OCI-LY7 (cell line): ENCODE results near the gene IGFBP2. TPM values are rescaled to one million over a fixed set of nuclear protein-coding genes. Genes with fewer than 3 reads are reported as not detected.

ENCODE experiments used
- BruUV-seq: library from RNA; stranded (reverse); fragments of 400-500 nt; replicated peaks from 2 replicates; lab custom pipeline; 2021; lab: Mats Ljungman, UMichigan
- CTCF ChIA-PET: fragments of 300-600 bp; sonication (Branson Sonifier 250); formaldehyde crosslinking; loops from one replicate; lab custom pipeline; 2022; ENCODE audit warnings: antibody characterized with exemption; ENCODE audit not compliant: unreplicated experiment; lab: Charles Lee
- POLR2A ChIA-PET: fragments of 300-600 bp; sonication (Branson Sonifier 250); formaldehyde crosslinking; loops from one replicate; lab custom pipeline; 2022; ENCODE audit warnings: antibody characterized with exemption; lab: Charles Lee
- DNase-seq: peaks from one replicate; pipeline ENCODE4 v3.0.0-alpha.2; 2015; ENCODE audit warnings: low spot score
- H2AFZ ChIP-seq: fragments of 200-600 bp; sonication (generic), shearing (Covaris generic); 2 replicates; pipeline ENCODE4 v1.6.1; 2014; ENCODE audit warnings: mild to moderate bottlenecking, antibody characterized with exemption, low read length, moderate library complexity
- H3K27ac ChIP-seq: fragments of 200-600 bp; sonication (generic); 2 replicates; pipeline ENCODE4 v1.5.1; 2014; ENCODE audit warnings: mixed run types, low read depth, mild to moderate bottlenecking, moderate library complexity, low read length, inconsistent platforms; ENCODE audit not compliant: poor library complexity, severe bottlenecking
- H3K36me3 ChIP-seq: fragments of 200-600 bp; sonication (generic); 2 replicates; pipeline ENCODE4 v1.6.1; 2014; ENCODE audit warnings: mild to moderate bottlenecking, antibody characterized with exemption, low read length, moderate library complexity, mixed read lengths; ENCODE audit not compliant: insufficient read depth
- H3K4me1 ChIP-seq: fragments of 200-600 bp; sonication (generic); 2 replicates; pipeline ENCODE4 v1.5.1; 2014; ENCODE audit warnings: mild to moderate bottlenecking, low read length; ENCODE audit not compliant: insufficient read depth, poor library complexity, severe bottlenecking
- H3K4me2 ChIP-seq: fragments of 200-600 bp; sonication (generic); 2 replicates; pipeline ENCODE4 v1.6.1; 2014; ENCODE audit warnings: mild to moderate bottlenecking, low read length
- H3K4me3 ChIP-seq: fragments of 200-600 bp; sonication (generic); 2 replicates; pipeline ENCODE4 v1.5.1; 2014; ENCODE audit warnings: mild to moderate bottlenecking, low read depth, low read length; ENCODE audit not compliant: poor library complexity, severe bottlenecking
- H3K79me2 ChIP-seq: fragments of 200-600 bp; sonication (generic); 2 replicates; pipeline ENCODE4 v1.6.1; 2016; ENCODE audit warnings: low read depth, mild to moderate bottlenecking, low read length, moderate library complexity, mixed read lengths; ENCODE audit not compliant: insufficient read depth
- H3K9me2 ChIP-seq: fragments of 200-600 bp; sonication (generic); 2 replicates; pipeline ENCODE4 v1.6.1; 2016; ENCODE audit warnings: mild to moderate bottlenecking, low read length, mixed read lengths; ENCODE audit not compliant: insufficient read depth
- H3K9me3 ChIP-seq: fragments of 200-600 bp; sonication (generic); 2 replicates; pipeline ENCODE4 v1.6.1; 2014; ENCODE audit warnings: mild to moderate bottlenecking, mixed run types, low read length, mixed read lengths
- H4K20me1 ChIP-seq: fragments of 200-600 bp; sonication (generic); 2 replicates; pipeline ENCODE4 v1.6.1; 2014; ENCODE audit warnings: mild to moderate bottlenecking, antibody characterized with exemption, low read length, moderate library complexity, mixed read lengths; ENCODE audit not compliant: insufficient read depth
- CTCF ChIP-seq: fragments of 200-600 bp; sonication (generic); conservative IDR thresholded peaks from 2 replicates; pipeline ENCODE4 v1.5.1; 2014; ENCODE audit warnings: mild to moderate bottlenecking, antibody characterized with exemption, low read length, moderate library complexity, mixed read lengths
- EZH2phosphoT487 ChIP-seq: fragments of 200-600 bp; sonication (generic); IDR thresholded peaks from 2 replicates; pipeline ENCODE4 v1.6.1; 2018; ENCODE audit warnings: low read depth, borderline replicate concordance, mild to moderate bottlenecking, mixed run types, antibody characterized with exemption, low read length, moderate library complexity, mixed read lengths
- intact Hi-C: fragments of 100-400 bp; cut with micrococcal nuclease; formaldehyde crosslinking; loops from one replicate; pipeline ENCODE4 v1.10.0; 2022; ENCODE audit not compliant: unreplicated experiment
- total RNA-seq, 2 experiments: library from RNA; depleted of rRNA in 1 of 2; stranded (reverse); fragments of >200 nt in 1 of 2; shearing (Covaris generic) in 1 of 2; gene quantifications; 2 replicates each; pipeline ENCODE4 v1.2.3, GENCODE V29; 2014 to 2022

The IGFBP2 gene
- total RNA-seq, 2 experiments from 2014 or later: 0.66 TPM; not detected in 1

GRCh38 chr2:216678098-216678465 lies 44.9 kb downstream of the IGFBP2 start:
- Histone ChIP-seq H4K20me1 (no peaks in the 10 kb centered on the region), H2AFZ (no peak overlapping the region), H3K4me1 (no peaks in the 10 kb centered on the region), H3K4me2 (no peak overlapping the region), H3K9me3 (no peaks in the 10 kb centered on the region), H3K79me2 (no peaks in the 10 kb centered on the region), H3K36me3 (no peaks in the 10 kb centered on the region), H3K9me2 (no peaks in the 10 kb centered on the region), H3K4me3 (no peak overlapping the region), H3K27ac (no peak overlapping the region)
- ChIA-PET CTCF (no interaction called here), POLR2A (no interaction called here)
- TF ChIP-seq EZH2phosphoT487: no peak
- TF ChIP-seq CTCF: no peak
- intact Hi-C loops: no loop called here
- DNase-seq: no peak
- BruUV-seq: no TSS peak

DNA sequence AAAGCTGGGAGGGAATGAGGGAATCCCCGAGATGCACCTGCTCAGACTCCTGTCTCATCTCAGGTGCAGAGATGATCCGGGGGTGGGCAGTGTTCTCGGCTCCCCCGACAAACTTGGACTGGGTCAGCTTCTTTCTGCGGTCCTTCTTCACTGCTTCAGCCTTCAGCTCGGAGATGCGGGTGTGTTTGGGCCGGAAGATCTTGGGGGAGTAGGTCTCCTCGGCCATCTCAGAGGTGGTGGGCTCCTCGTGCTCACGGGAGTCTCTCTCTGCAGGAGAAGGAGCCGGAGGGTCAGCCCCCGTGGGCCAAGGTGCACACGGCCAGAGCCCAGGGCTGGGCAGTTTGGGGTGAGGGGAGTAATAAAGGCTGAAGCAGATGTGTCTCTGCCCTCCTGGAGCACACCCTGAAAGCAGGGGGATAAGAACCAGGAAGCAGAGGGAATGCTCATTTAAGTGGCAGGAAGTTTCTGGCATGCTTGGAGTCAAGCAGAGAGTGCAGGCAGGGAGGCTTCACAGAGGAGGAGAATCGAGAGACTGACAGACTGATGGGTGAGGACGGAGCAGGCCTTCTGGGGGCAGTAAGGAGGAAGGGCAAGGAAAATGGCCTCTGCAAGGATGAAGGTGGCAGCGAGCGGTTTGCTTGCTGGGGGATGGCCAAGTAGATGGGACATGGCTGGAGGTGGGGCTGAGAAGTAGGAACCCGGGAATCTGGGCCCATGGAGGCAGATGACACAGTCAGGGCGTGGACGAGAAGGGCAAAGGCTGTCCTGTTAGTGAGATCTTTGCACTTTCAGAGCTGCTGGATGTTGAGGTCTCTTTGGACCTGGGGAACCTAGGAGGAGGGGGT lies 45.8 kb downstream of the IGFBP2 start:
- no peaks in the 10 kb centered on the region for H3K9me2 ChIP-seq
- no peak for DNase-seq
- no peaks in the 10 kb centered on the region for H3K9me3 ChIP-seq
- ChIA-PET CTCF (no interaction called here), POLR2A (no interaction called here)
- intact Hi-C loops: no loop called here
- BruUV-seq: no TSS peak
- H4K20me1 ChIP-seq: no peaks in the 10 kb centered on the region
- H3K4me1 ChIP-seq: no peaks in the 10 kb centered on the region
- H3K79me2 ChIP-seq: no peaks in the 10 kb centered on the region
- no peak overlapping the region for H3K4me3 ChIP-seq
- H2AFZ ChIP-seq: no peak overlapping the region
- no peak overlapping the region for H3K4me2 ChIP-seq
- no peak overlapping the region for H3K27ac ChIP-seq
- H3K36me3 ChIP-seq: no peaks in the 10 kb centered on the region
- no peak for TF ChIP-seq EZH2phosphoT487
- no peak for TF ChIP-seq CTCF

DNA sequence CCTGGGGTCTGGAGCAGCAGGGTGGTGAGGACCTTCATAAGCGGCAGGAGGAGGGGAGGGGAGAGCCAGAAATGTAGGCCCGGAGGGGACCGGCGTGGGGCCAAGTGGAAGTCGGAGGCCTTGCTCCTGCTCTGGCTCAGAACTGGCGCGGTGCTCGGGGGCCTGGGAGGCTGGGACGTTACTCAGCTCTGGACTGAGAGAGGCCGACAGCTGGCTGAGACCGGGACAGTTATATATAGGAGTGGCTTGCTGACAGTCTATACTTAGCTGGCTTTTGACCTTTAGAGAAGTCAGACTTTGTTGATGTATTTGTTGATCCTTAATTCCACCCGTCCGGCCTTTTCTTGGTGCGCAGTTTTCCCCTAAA lies 46.4 kb downstream of the IGFBP2 start:
- Histone ChIP-seq H3K4me1 (no peaks in the 10 kb centered on the region), H3K27ac (no peak overlapping the region), H3K9me3 (no peaks in the 10 kb centered on the region), H2AFZ (no peak overlapping the region), H3K79me2 (no peaks in the 10 kb centered on the region), H4K20me1 (no peaks in the 10 kb centered on the region), H3K36me3 (no peaks in the 10 kb centered on the region), H3K4me3 (no peak overlapping the region), H3K4me2 (no peak overlapping the region), H3K9me2 (no peaks in the 10 kb centered on the region)
- ChIA-PET POLR2A (no interaction called here), CTCF (no interaction called here)
- no peak for TF ChIP-seq CTCF
- no peak for TF ChIP-seq EZH2phosphoT487
- intact Hi-C loops: no loop called here
- DNase-seq: no peak
- BruUV-seq: no TSS peak
